ENCODE data around the gene FRMD3.

The FRMD3 gene

GRCh38 chr9:83431101-83432060, 106.8 kb downstream of the FRMD3 start:
- no peak for DNase-seq

GRCh38 chr9:83430681-83431080, 107.5 kb downstream of the FRMD3 start:
- DNase-seq = no peak

- no peak for DNase-seq
Observed at GRCh38 chr9:83429229-83429628, 109.0 kb downstream of the FRMD3 start.

GRCh38 chr9:83425240-83425639, 113.0 kb downstream of the FRMD3 start:
- DNase-seq = no peak

GRCh38 chr9:83424831-83425230, 113.4 kb downstream of the FRMD3 start:
- no peak for DNase-seq

GRCh38 chr9:83423815-83424707, 114.1 kb downstream of the FRMD3 start:
- DNase-seq = no peak

GRCh38 chr9:83422527-83422926, 115.7 kb downstream of the FRMD3 start:
- no peak for DNase-seq

- no peak for DNase-seq
Observed at GRCh38 chr9:83420486-83420885, 117.7 kb downstream of the FRMD3 start.

GRCh38 chr9:83419961-83420360, 118.2 kb downstream of the FRMD3 start:
- no peak for DNase-seq

GRCh38 chr9:83418283-83418682, 119.9 kb downstream of the FRMD3 start:
- DNase-seq = no peak

GRCh38 chr9:83413367-83413766, 124.8 kb downstream of the FRMD3 start:
- DNase-seq = no peak

GRCh38 chr9:83410701-83411100, 127.5 kb downstream of the FRMD3 start:
- no peak for DNase-seq

- DNase-seq = no peak
Observed at GRCh38 chr9:83406921-83407320, 131.3 kb downstream of the FRMD3 start.

- no peak for DNase-seq
Observed at GRCh38 chr9:83405759-83406158, 132.4 kb downstream of the FRMD3 start.

GRCh38 chr9:83403527-83404238, 134.5 kb downstream of the FRMD3 start:
- DNase-seq = no peak

- DNase-seq = no peak
Observed at GRCh38 chr9:83401328-83401900, 136.8 kb downstream of the FRMD3 start.

GRCh38 chr9:83396813-83397212, 141.4 kb downstream of the FRMD3 start:
- no peak for DNase-seq

- DNase-seq = no peak
Observed at GRCh38 chr9:83396342-83396741, 141.9 kb downstream of the FRMD3 start.

GRCh38 chr9:83392228-83392627, 146.0 kb downstream of the FRMD3 start:
- DNase-seq = no peak

GRCh38 chr9:83388346-83388745, 149.9 kb downstream of the FRMD3 start:
- DNase-seq = no peak

- DNase-seq = no peak
Observed at GRCh38 chr9:83387401-83388185, 150.6 kb downstream of the FRMD3 start.

GRCh38 chr9:83385317-83385716, 152.9 kb downstream of the FRMD3 start:
- no peak for DNase-seq
